B cell (primary cell): ENCODE measurements around the gene PXDC1. TPM values are rescaled to one million over a fixed set of nuclear protein-coding genes. Genes with fewer than 3 reads are reported as not detected.

Experiments
- ATAC-seq: fragments of 200-7000 bp; cut with Tn5 transposase; one replicate; pipeline ENCODE4 v1.10.0; 2021; ENCODE audit warnings: low read depth, mild to moderate bottlenecking, moderate number of reproducible peaks, moderate library complexity
- CTCF ChIA-PET: fragments of 350-600 bp; sonication (Branson Sonifier 250); formaldehyde crosslinking; loops from one replicate; lab custom pipeline; 2021; ENCODE audit warnings: antibody characterized with exemption, inconsistent platforms; lab: Charles Lee
- POLR2A ChIA-PET: fragments of 350-600 bp; sonication (Branson Sonifier 250); formaldehyde crosslinking; loops from one replicate; lab custom pipeline; 2021; ENCODE audit warnings: antibody characterized with exemption; lab: Charles Lee
- DNase-seq: peaks from one replicate; pipeline ENCODE4 v3.0.0; 2013
- H2AFZ ChIP-seq: 2 replicates; pipeline ENCODE4 v1.6.1; 2012; ENCODE audit warnings: mild to moderate bottlenecking, low read depth, low read length; ENCODE audit not compliant: insufficient read depth, poor library complexity, severe bottlenecking
- H3K27ac ChIP-seq, 2 donors: 1 replicate in 1 of 2; 2 replicates in 1 of 2; pipeline ENCODE4 v1.5.1; 2012 to 2013; ENCODE audit warnings: low read length in 2 of 2, mild to moderate bottlenecking in 2 of 2, moderate library complexity in 1 of 2
- H3K27me3 ChIP-seq, 4 experiments: fragments of 200-600 bp in 1 of 4; sonication (generic) in 1 of 4; replicated peaks in 1 of 4; 1 replicate in 2 of 4; 2 replicates in 2 of 4; pipeline versions ENCODE4 v1.6.1 to v1.7.0; 2013 to 2016; ENCODE audit warnings: low read length in 3 of 4, mild to moderate bottlenecking in 2 of 4, mixed read lengths in 1 of 4, moderate library complexity in 1 of 4; ENCODE audit not compliant: insufficient read depth in 4 of 4, control insufficient read depth in 3 of 4; ENCODE audit errors: control extremely low read depth in 1 of 4
- H3K36me3 ChIP-seq, 2 experiments: replicated peaks in 1 of 2; 1 replicate in 1 of 2; 2 replicates in 1 of 2; pipeline versions ENCODE4 v1.6.1 to v1.7.1; 2013; ENCODE audit warnings: low read length in 1 of 2; ENCODE audit not compliant: insufficient read depth in 2 of 2, control insufficient read depth in 1 of 2; ENCODE audit errors: control extremely low read depth in 1 of 2, extremely low read depth in 1 of 2
- H3K4me1 ChIP-seq, 2 donors: fragments of 200-600 bp in 1 of 2; sonication (generic) in 1 of 2; 1 replicate in 1 of 2; 2 replicates in 1 of 2; pipeline versions ENCODE4 v1.5.1 to v1.6.1; 2013 to 2017; ENCODE audit warnings: low read length in 2 of 2; ENCODE audit not compliant: control insufficient read depth in 2 of 2, insufficient read depth in 2 of 2
- H3K4me2 ChIP-seq: replicated peaks from 2 replicates; pipeline ENCODE3; 2012; ENCODE audit warnings: mild to moderate bottlenecking, low read depth, low read length; ENCODE audit not compliant: poor library complexity, severe bottlenecking
- H3K4me3 ChIP-seq, 5 experiments: fragments of 200-600 bp in 1 of 5; sonication (generic) in 1 of 5; 1 replicate in 3 of 5; 2 replicates in 2 of 5; pipeline versions ENCODE4 v1.5.1 to v1.7.0; 2011 to 2016; ENCODE audit warnings: low read length in 4 of 5, mild to moderate bottlenecking in 4 of 5, low read depth in 2 of 5, control low read depth in 1 of 5, moderate library complexity in 1 of 5; ENCODE audit not compliant: insufficient read depth in 1 of 5; ENCODE audit errors: control extremely low read depth in 1 of 5, extremely low read depth in 1 of 5
- H3K79me2 ChIP-seq: fragments of 200-600 bp; sonication (generic); one replicate; pipeline ENCODE4 v1.6.0; 2016; ENCODE audit warnings: low read length; ENCODE audit not compliant: control insufficient read depth, insufficient read depth
- H3K9ac ChIP-seq: fragments of 200-600 bp; sonication (generic); 2 replicates; pipeline ENCODE4 v1.6.1; 2017; ENCODE audit warnings: mild to moderate bottlenecking, low read length, moderate library complexity
- H3K9me3 ChIP-seq, 3 donors: one replicate each; pipeline versions ENCODE4 v1.6.1 to v1.7.1; 2013; ENCODE audit warnings: low read length in 2 of 3; ENCODE audit not compliant: control insufficient read depth in 2 of 3, insufficient read depth in 1 of 3; ENCODE audit errors: control extremely low read depth in 1 of 3
- H4K20me1 ChIP-seq: 2 replicates; pipeline ENCODE4 v1.6.0; 2012; ENCODE audit warnings: mild to moderate bottlenecking, low read length; ENCODE audit not compliant: insufficient read depth, control insufficient read depth, poor library complexity, severe bottlenecking
- H3K27ac Mint-ChIP-seq: one replicate; pipeline ENCODE4 v1.8.0; 2021; ENCODE audit warnings: mixed read lengths
- H3K27me3 Mint-ChIP-seq: one replicate; pipeline ENCODE4 v1.8.0; 2021; ENCODE audit warnings: mixed read lengths
- H3K4me1 Mint-ChIP-seq: one replicate; pipeline ENCODE4 v1.8.0; 2021; ENCODE audit warnings: mixed read lengths
- H3K4me3 Mint-ChIP-seq: one replicate; pipeline ENCODE4 v1.8.0; 2021; ENCODE audit warnings: mixed read lengths
- H3K9me3 Mint-ChIP-seq: one replicate; pipeline ENCODE4 v1.8.0; 2022; ENCODE audit warnings: mixed read lengths; ENCODE audit not compliant: insufficient read depth
- EZH2 ChIP-seq: IDR thresholded peaks from 2 replicates; pipeline ENCODE4 v1.6.1; 2012; ENCODE audit warnings: borderline replicate concordance, low read depth, mild to moderate bottlenecking, moderate library complexity, low read length; ENCODE audit not compliant: insufficient read depth, poor library complexity, severe bottlenecking
- WGBS: methylation state at CpG from one replicate; pipeline ENCODE4 v1.1.5; 2013; ENCODE audit warnings: missing lambda C conversion rate; ENCODE audit not compliant: insufficient coverage; 5-methylcytosine and 5-hydroxymethylcytosine counted together
- intact Hi-C: fragments of 100-400 bp; cut with micrococcal nuclease; formaldehyde crosslinking; loops from one replicate; pipeline ENCODE4 v1.10.0; 2022
- polyA plus RNA-seq: library from polyadenylated mRNA; depleted of rRNA; stranded (reverse); fragments of >200 nt; gene quantifications from 2 replicates; pipeline ENCODE4 v1.2.3, GENCODE V29; 2012
- total RNA-seq, 2 donors: library from RNA; stranded (reverse); fragments of 120-200 nt in 1 of 2; gene quantifications; 1 replicate in 1 of 2; 2 replicates in 1 of 2; pipeline versions ENCODE4 v1.2.3 to v1.2.4, GENCODE V29; 2013 to 2022
- TF ChIP-seq, protein P1 (sequence below): fragments of 200-600 bp; IDR thresholded peaks from one replicate; pipeline ENCODE4 v1.8.0; 2022; ENCODE audit warnings: antibody characterized with exemption, mild to moderate bottlenecking

Gene PXDC1
- total and polyA plus RNA-seq, 2 donors (not counting 1 experiment from before 2014, with no cell fraction given) = 4.7 to 18.9 TPM

DNA sequence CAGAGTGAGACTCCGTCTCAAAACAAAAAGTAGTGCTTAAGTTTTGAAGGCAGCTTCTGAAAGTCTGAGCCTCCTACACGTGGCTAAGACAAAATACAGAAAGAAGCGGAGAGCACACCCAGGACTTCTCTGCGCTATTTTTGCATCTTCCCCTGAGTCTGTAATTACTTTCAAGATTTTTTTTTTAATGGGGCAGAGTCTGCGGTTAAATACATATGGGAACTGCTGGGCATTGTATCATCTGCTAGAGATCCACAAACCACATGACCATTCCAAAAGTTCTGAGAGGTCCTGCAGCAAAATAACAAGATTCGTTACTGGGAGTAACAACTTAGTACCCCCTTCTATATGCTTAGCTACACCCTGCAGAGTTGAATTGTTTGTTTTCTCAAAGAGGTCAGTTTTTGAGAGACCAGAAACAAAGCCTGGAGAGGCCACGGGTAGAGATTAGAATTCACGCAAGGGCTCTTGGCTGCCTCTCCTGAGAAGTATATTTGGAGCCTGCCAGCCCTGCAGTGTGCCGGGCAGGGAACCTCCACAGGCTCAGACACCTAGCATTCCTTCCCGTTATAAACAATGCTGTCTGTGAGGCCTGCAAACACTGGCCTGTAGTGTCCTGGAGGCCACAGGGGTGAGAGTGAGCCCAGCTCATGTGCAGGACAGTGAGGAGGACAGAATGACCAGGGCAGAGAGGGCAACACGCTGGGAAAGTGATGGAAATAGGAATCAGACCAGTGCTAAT is 49.5 kb upstream of the PXDC1 start:
- POLR2A ChIA-PET = no interaction called here
- H3K27me3 Mint-ChIP-seq = no peaks in the 10 kb centered on the region
- Histone ChIP-seq H3K79me2 (no peaks in the 10 kb centered on the region), H3K4me3 (no peak overlapping the region), H3K9ac (no peak overlapping the region), H3K9me3 (peaks cover 0 to 6% (median 0%) of the 10 kb centered on the region in 3 donors), H3K4me1 (peaks cover 16 to 22% of the 10 kb centered on the region in 2 donors), H3K4me2 (no peak overlapping the region), H4K20me1 (no peaks in the 10 kb centered on the region), H3K27ac (no peak overlapping the region), H3K27me3 (no peaks in the 10 kb centered on the region), H3K36me3 (no peaks in the 10 kb centered on the region), H2AFZ (no peak overlapping the region)
- no peak overlapping the region for H3K27ac Mint-ChIP-seq
- WGBS = 83% methylated on average over 7 of the region's 11 CpGs
- peaks cover 46% of the 10 kb centered on the region for H3K4me1 Mint-ChIP-seq
- TF ChIP-seq EZH2 = no peak
- TF ChIP-seq, protein P1, sequence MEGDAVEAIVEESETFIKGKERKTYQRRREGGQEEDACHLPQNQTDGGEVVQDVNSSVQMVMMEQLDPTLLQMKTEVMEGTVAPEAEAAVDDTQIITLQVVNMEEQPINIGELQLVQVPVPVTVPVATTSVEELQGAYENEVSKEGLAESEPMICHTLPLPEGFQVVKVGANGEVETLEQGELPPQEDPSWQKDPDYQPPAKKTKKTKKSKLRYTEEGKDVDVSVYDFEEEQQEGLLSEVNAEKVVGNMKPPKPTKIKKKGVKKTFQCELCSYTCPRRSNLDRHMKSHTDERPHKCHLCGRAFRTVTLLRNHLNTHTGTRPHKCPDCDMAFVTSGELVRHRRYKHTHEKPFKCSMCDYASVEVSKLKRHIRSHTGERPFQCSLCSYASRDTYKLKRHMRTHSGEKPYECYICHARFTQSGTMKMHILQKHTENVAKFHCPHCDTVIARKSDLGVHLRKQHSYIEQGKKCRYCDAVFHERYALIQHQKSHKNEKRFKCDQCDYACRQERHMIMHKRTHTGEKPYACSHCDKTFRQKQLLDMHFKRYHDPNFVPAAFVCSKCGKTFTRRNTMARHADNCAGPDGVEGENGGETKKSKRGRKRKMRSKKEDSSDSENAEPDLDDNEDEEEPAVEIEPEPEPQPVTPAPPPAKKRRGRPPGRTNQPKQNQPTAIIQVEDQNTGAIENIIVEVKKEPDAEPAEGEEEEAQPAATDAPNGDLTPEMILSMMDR = no peak
- ATAC-seq = no peak
- CTCF ChIA-PET = interaction anchor here (1.0 kb wide), 1 partner anchor 9 kb away, joined by 3 read pairs; no protein-coding TSS in a partner anchor
- intact Hi-C loops = loop anchor here (5.0 kb wide), 1 partner anchor 46 kb away; the partner anchor contains the start of gene FAM50B
- no peaks in the 10 kb centered on the region for H3K9me3 Mint-ChIP-seq
- DNase-seq = no peak
- no peak overlapping the region for H3K4me3 Mint-ChIP-seq

DNA sequence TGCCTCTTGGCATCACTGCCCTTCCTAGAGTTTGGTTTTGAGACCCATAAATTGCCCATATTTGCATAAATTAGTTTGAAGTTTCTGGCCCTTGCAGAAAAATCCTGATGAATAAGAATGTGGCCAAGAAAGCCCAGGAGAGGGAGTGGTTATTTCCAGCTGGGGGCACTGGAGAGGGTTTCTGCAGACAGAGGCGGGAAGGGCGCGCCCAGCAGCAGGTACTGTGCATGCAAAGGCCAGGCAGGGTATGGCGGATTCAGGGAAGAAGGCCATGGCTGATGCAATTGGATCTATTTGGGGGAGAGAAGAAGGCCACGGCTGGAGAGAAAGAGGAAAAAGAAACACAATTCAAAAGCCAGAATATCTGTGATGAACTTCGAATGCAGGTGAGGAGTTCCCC is 48.2 kb upstream of the PXDC1 start:
- WGBS = 100% methylated on average over 1 of the region's 6 CpGs
- Histone ChIP-seq H3K79me2 (no peaks in the 10 kb centered on the region), H3K4me3 (no peak overlapping the region), H2AFZ (no peak overlapping the region), H3K9me3 (peaks cover 0 to 5% (median 0%) of the 10 kb centered on the region in 3 donors), H3K36me3 (no peaks in the 10 kb centered on the region), H3K9ac (no peak overlapping the region), H3K27me3 (no peaks in the 10 kb centered on the region), H4K20me1 (no peaks in the 10 kb centered on the region), H3K27ac (no peak overlapping the region), H3K4me2 (no peak overlapping the region), H3K4me1 (peaks cover 16 to 22% of the 10 kb centered on the region in 2 donors)
- Mint-ChIP-seq H3K27me3 (no peaks in the 10 kb centered on the region), H3K27ac (no peak overlapping the region), H3K9me3 (no peaks in the 10 kb centered on the region), H3K4me1 (peaks cover 46% of the 10 kb centered on the region), H3K4me3 (no peak overlapping the region)
- intact Hi-C loops = loop anchor here (5.0 kb wide), 1 partner anchor 48 kb away; the partner anchor contains the start of gene FAM50B
- ChIA-PET CTCF (no interaction called here), POLR2A (no interaction called here)
- no peak for TF ChIP-seq EZH2
- TF ChIP-seq, protein P1 = no peak
- no peak for DNase-seq
- ATAC-seq = no peak
